Heart left ventricle (tissue), 13 donors: ENCODE measurements around the gene KTN1.

Experiments used
- CTCF ChIP-seq, 12 donors: fragments of 200-600 bp; sonication (generic) in 4 of 12; IDR thresholded peaks; one replicate each; pipeline versions ENCODE4 v1.5.0 to v1.8.0; 2018 to 2022; ENCODE audit warnings: antibody characterized with exemption in 12 of 12, mild to moderate bottlenecking in 5 of 12
- POLR2A ChIP-seq, 2 donors: fragments of 450-650 bp; IDR thresholded peaks; one replicate each; pipeline ENCODE4 v1.6.1; 2017; ENCODE audit warnings: antibody characterized with exemption in 2 of 2, mild to moderate bottlenecking in 2 of 2, moderate library complexity in 2 of 2
- donor health status: ischemic (EF 13 %, LVEDD 7.1; RV severe dilation, severe dysfunction).
- donor health status: DM: no; HTN: yes; CAD: no.
- donor health status: DM: no; HTN: no; CAD: no.
- donor health status: ischemic (EF 25% LVEDD 6.9; RV normal size, moderate dysfunction).
- donor health status: ischemic (EF 25% LVEDD 5.7; RV mildly dilated, moderate dysfunction).
- donor health status: ischemic (EF 35%, LVEDD 5.7; RV mildly dilated, moderate dysfunction).
- donor health status: nonischemic (EF 11% LVEDD 7.7; RV severe dilation, severe dysfunction).
- donor health status: DM: yes; HTN: yes; CAD: no.
- donor health status: PGD.
- donor health status: ischemic (EF 29% LVEDD 5.4; RV normal size, mild dysfunction).
- donor health status: nonischemic (EF 23%, LVEDD 6.1; RV moderate dilation, normal function).

- TF ChIP-seq CTCF (IDR thresholded peaks at IDR 0.05): no peak
- no peak for TF ChIP-seq POLR2A (IDR thresholded peaks at IDR 0.05)
Measured at GRCh38 chr14:55604488-55604887, 24.5 kb downstream of the KTN1 start.
